ENCODE data around the gene SEMA6B. TPM values are rescaled to one million over a fixed set of nuclear protein-coding genes. Genes with fewer than 3 reads are reported as not detected.

SEMA6B gene, protein sequence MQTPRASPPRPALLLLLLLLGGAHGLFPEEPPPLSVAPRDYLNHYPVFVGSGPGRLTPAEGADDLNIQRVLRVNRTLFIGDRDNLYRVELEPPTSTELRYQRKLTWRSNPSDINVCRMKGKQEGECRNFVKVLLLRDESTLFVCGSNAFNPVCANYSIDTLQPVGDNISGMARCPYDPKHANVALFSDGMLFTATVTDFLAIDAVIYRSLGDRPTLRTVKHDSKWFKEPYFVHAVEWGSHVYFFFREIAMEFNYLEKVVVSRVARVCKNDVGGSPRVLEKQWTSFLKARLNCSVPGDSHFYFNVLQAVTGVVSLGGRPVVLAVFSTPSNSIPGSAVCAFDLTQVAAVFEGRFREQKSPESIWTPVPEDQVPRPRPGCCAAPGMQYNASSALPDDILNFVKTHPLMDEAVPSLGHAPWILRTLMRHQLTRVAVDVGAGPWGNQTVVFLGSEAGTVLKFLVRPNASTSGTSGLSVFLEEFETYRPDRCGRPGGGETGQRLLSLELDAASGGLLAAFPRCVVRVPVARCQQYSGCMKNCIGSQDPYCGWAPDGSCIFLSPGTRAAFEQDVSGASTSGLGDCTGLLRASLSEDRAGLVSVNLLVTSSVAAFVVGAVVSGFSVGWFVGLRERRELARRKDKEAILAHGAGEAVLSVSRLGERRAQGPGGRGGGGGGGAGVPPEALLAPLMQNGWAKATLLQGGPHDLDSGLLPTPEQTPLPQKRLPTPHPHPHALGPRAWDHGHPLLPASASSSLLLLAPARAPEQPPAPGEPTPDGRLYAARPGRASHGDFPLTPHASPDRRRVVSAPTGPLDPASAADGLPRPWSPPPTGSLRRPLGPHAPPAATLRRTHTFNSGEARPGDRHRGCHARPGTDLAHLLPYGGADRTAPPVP
- total RNA-seq, result 1.7 and 7.7 TPM in 2 replicates

DNA sequence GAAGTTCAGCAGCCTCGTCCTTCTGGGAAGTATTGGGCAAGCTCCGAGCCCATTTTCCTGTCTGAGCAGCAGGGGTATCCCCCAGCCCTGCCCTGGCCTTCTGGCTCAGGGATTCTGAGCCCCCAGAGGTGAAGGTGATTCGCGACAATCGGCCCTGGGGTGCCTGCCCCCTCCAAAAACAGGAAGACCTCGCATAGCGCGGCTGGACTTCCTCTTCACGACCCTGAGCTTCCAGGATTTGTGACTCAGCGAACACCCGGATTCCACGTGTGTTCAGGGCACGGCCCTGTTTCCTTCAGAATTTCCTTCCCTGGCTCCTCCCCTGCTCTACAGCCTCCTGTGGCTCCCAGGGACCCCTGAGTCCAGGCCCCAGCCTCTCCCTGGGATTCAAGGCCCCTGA lies at the start of gene SEMA6B:
TSS of gene SEMA6B (minus strand) at position 116 of the 400 bp plus-strand sequence. CDS start 1,227 bp downstream, outside the sequence.

DNA sequence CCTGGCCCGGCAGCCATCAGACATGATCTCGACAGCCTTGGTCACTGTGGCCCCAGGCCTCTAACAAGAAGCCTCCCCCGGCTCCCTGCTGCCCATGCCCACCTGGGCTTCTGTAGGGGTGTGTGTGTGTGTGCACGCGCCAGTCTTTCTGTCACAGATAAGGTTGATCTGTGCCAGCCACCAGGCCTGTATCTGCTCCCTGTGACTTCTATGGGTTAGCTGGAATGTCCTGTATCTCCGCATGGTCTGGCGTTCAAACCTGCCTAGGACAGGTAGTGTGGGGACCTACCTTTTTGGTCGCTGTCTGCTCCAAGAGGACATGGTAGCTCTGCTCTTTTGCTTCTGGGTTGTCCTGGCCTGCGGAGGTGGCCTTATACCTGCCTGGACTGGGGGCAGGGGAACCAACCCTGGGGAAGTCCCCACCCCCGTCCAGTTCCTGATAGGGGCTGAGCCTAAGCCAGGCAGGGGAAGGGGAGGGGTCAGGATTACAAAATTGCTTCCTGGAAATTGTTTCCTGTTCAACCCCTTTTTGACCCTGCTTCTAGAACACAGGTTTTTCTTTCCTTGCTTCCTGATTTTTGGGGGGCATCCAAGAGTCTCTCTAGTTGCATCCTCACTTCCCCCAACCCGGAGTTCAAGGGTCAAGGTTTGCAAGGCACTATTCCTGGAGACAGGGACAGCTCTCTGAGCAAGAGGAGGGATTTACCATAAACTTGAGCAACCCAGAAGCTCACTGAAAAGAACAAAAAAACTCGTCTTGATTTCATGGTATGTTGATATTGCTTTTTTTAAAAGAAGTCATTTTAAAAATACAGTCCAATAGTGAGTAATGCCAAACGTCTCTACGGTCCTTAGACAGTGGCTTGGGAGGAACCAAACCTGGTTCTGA lies 19.5 kb downstream of the SEMA6B start, which contains the start of gene LRG1:
TSS of gene LRG1 (minus strand) at position 344 of the 889 bp plus-strand sequence. CDS start at position 321, 23 bp downstream.

DNA sequence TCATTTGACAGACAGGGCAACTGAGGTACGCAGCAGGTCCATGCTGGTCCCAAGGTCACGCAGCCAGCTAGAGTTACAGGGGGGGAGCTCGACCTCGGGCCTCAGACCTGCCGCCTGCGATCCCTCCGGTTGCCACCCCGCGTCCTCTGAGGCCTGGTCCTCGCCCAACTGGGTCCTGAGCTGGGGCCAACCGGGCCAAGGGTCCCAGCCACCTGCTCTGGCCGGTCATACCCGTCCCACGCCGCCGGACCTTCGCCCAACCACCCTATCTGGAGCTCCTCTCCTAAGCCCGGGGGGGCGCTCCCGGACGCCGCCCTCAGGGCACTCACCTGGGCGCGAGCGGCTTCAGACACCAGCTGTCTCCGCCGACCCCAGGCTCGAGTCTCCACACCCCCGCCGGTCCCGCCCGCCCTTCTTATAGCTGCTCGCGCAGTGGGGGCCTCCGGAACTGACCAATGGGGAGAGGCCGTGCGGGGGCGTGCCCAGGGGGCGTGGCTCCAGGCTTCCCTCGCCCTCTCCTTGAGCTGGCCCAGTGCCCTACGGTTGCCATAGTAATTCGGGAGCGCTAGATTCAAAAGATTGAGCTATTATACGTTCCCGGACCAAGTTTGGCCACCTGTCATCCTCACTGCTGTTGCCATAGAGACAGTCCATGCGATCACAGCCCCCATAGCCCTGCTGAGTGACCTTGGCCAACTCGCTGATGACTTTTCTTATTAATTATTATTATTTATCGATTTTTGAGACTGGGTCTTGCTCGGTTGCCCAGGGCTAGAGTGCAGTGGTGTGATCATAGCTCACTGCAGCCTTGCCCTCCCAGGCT lies 24.4 kb downstream of the SEMA6B start, which contains the start of gene PLIN5:
TSS of gene PLIN5 (minus strand) at position 389 of the 823 bp plus-strand sequence. CDS start 1,150 bp downstream, outside the sequence.

DNA sequence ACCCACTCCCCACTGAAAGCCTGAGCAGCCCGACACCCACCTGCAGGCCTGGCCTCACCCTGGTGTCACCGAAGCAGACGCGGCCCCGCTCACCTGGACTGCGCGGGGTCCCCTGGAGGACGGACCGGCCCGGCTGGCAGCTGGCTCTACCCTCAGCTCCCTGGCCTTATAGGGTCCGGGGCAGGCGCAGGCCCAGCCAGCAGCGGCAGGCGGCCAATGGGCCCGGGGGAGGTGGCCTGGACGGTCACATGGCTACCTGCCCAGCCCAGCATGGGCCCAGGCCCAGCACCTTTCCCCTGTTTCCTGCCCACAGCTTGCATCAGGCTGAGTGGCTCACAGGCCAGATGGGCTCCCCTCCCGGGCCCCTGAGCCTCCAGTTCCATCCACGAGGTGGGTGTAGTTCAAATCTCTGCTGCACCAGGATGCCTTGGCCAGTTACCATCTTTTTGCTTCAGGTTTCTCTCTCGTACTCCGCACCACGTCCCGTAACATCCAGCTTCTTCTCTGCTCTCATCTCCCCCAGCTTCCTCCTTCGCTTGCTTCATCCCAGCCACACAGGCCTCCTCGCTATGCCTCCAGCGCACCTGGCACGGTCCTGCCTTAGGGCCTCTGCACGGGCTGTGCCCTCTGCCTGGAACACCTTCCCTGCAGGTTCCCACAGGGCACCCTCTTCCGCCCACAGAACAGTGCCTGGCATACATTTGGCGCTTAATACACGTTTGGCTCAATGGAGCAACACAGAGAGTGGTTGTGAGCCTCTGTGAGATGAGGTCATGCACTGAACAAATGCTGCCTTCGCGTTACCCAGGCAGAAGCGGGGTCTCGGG lies 40.9 kb downstream of the SEMA6B start, which contains the start of gene PLIN4:
TSS of gene PLIN4 (minus strand) at position 142 of the 827 bp plus-strand sequence. CDS start 214 bp downstream, outside the sequence.

Other genes with a start within 250 kb of the SEMA6B start
- gene STAP2, start 220.9 kb downstream of the SEMA6B start, total RNA-seq, result 3.0 and 7.1 TPM in 2 replicates
- 2.7 and 4.3 TPM in 2 replicates for gene MPND, start 216.1 kb downstream of the SEMA6B start, total RNA-seq
- 89.3 and 117 TPM in 2 replicates for gene SH3GL1, start 159.1 kb downstream of the SEMA6B start, total RNA-seq
- gene CHAF1A, start 157.0 kb downstream of the SEMA6B start, total RNA-seq, result 9.7 and 15.5 TPM in 2 replicates
- gene UBXN6, start 101.9 kb downstream of the SEMA6B start, total RNA-seq, result 67.9 and 82.5 TPM in 2 replicates
- 75.5 and 86.1 TPM in 2 replicates for gene HDGFL2, start 87.4 kb downstream of the SEMA6B start, total RNA-seq
- under 0.01 and 0.96 TPM in 2 replicates for gene PLIN4, start 41.2 kb downstream of the SEMA6B start, total RNA-seq
- gene PLIN5, start 24.5 kb downstream of the SEMA6B start, total RNA-seq, result not detected in 2 replicates
- under 0.01 and 0.88 TPM in 2 replicates for gene LRG1, start 19.6 kb downstream of the SEMA6B start, total RNA-seq
- gene TNFAIP8L1, start 79.8 kb upstream of the SEMA6B start, total RNA-seq, result 3.9 and 4.6 TPM in 2 replicates
- gene MYDGF, start 110.7 kb upstream of the SEMA6B start, total RNA-seq, result 94.0 and 239 TPM in 2 replicates
- gene DPP9, start 164.2 kb upstream of the SEMA6B start, total RNA-seq, result 31.7 and 58.6 TPM in 2 replicates
- 11.7 and 12.5 TPM in 2 replicates for gene FEM1A, start 232.1 kb upstream of the SEMA6B start, total RNA-seq